Panc1 (cell line): Measurements from ENCODE around the gene PTPN9. TPM values are rescaled to one million over a fixed set of nuclear protein-coding genes. Genes with fewer than 3 reads are reported as not detected.

Source experiments
- ATAC-seq: fragments of 200-7000 bp; cut with Tn5 transposase; 2 replicates; pipeline ENCODE4 v1.9.1; 2020; ENCODE audit warnings: mild to moderate bottlenecking, moderate library complexity
- BruUV-seq: library from RNA; stranded (reverse); fragments of 400-500 nt; replicated peaks from 2 replicates; lab custom pipeline; 2021; lab: Mats Ljungman, UMichigan
- CTCF ChIA-PET: fragments of 300-600 bp; sonication (Branson Sonifier 250); formaldehyde crosslinking; loops from one replicate; lab custom pipeline; 2022; ENCODE audit warnings: antibody characterized with exemption; lab: Charles Lee
- POLR2A ChIA-PET: fragments of 300-600 bp; sonication (Branson Sonifier 250); formaldehyde crosslinking; loops from one replicate; lab custom pipeline; 2022; ENCODE audit warnings: antibody characterized with exemption; lab: Charles Lee
- DNase-seq: peaks from one replicate; pipeline ENCODE4 v3.0.0-alpha.2; 2010; ENCODE audit warnings: low read depth, low spot score
- H3K27ac ChIP-seq: 2 replicates; pipeline ENCODE4 v1.5.1; 2011; ENCODE audit warnings: mild to moderate bottlenecking, low read length, inconsistent platforms
- H3K27me3 ChIP-seq: fragments of 200-500 bp; sonication (Bioruptor generic); 2 replicates; pipeline ENCODE4 v1.6.0; 2014; ENCODE audit warnings: low read length, inconsistent platforms; ENCODE audit not compliant: control insufficient read depth, insufficient read depth
- H3K36me3 ChIP-seq: fragments of 200-500 bp; sonication (Bioruptor generic); 2 replicates; pipeline ENCODE4 v1.5.1; 2014; ENCODE audit warnings: inconsistent platforms, mild to moderate bottlenecking, low read length, moderate library complexity; ENCODE audit not compliant: control insufficient read depth, insufficient read depth
- H3K4me1 ChIP-seq: 2 replicates; pipeline ENCODE4 v1.5.1; 2011; ENCODE audit warnings: inconsistent platforms, mild to moderate bottlenecking, low read length, moderate library complexity; ENCODE audit not compliant: control insufficient read depth, insufficient read depth
- H3K4me3 ChIP-seq, 2 experiments: 2 replicates each; pipeline ENCODE4 v1.5.1; 2011 to 2012; ENCODE audit warnings: low read depth in 2 of 2, low read length in 2 of 2, mild to moderate bottlenecking in 2 of 2, inconsistent platforms in 1 of 2, moderate library complexity in 1 of 2
- H3K9me3 ChIP-seq: fragments of 200-500 bp; sonication (Bioruptor generic); 2 replicates; pipeline ENCODE4 v1.5.1; 2014; ENCODE audit warnings: low read depth, mild to moderate bottlenecking, inconsistent platforms, low read length, moderate library complexity; ENCODE audit not compliant: control insufficient read depth, insufficient read depth
- CTCF ChIP-seq: fragments of 450-650 bp; IDR thresholded peaks from 2 replicates; pipeline ENCODE4 v1.5.1; 2017; ENCODE audit warnings: mild to moderate bottlenecking
- POLR2AphosphoS5 ChIP-seq: IDR thresholded peaks from 2 replicates; pipeline ENCODE4 v1.6.1; 2012; ENCODE audit warnings: mild to moderate bottlenecking, low read depth, low read length, moderate library complexity
- SIN3A ChIP-seq: IDR thresholded peaks from 2 replicates; pipeline ENCODE4 v1.6.1; 2012; ENCODE audit warnings: low read depth, mild to moderate bottlenecking, low read length, moderate library complexity, borderline replicate concordance; ENCODE audit not compliant: insufficient read depth
- TCF7L2 ChIP-seq: IDR thresholded peaks from 2 replicates; pipeline ENCODE4 v1.6.1; 2011; ENCODE audit warnings: mild to moderate bottlenecking, low read depth, low read length, inconsistent platforms
- in situ Hi-C: cut with HindIII; loops from 2 replicates; pipeline ENCODE4 v1.10.0; 2016; ENCODE audit warnings: low sequenced_read_pairs, low pct_unique_long_range_greater_than_20kb
- intact Hi-C: fragments of 100-400 bp; cut with micrococcal nuclease; formaldehyde crosslinking; loops from one replicate; pipeline ENCODE4 v1.10.0; 2022; ENCODE audit not compliant: unreplicated experiment
- total RNA-seq: library from RNA; stranded (reverse); gene quantifications from one replicate; pipeline ENCODE4 v1.2.1, GENCODE V29; 2021; ENCODE audit not compliant: unreplicated experiment
- TF ChIP-seq, protein P1 (sequence below), 2 experiments: IDR thresholded peaks; 2 replicates each; pipeline ENCODE4 v1.6.1; 2011 to 2012; ENCODE audit warnings: low read depth in 2 of 2, control low read depth in 1 of 2, low read length in 1 of 2, mild to moderate bottlenecking in 1 of 2, moderate library complexity in 1 of 2; ENCODE audit not compliant: insufficient read depth in 1 of 2

PTPN9 gene
- total RNA-seq, 1 experiment from 2014 or later: 38.4 TPM

- H3K4me3 ChIP-seq: no peak overlapping the region
- no peaks in the 10 kb centered on the region for H3K27me3 ChIP-seq
- no TSS peak for BruUV-seq
- POLR2A ChIA-PET: no interaction called here
- no peak overlapping the region for H3K27ac ChIP-seq
- DNase-seq (no peak), ATAC-seq (no peak)
- intact Hi-C loops: no loop called here
- in situ Hi-C loops: no loop called here
- peaks cover 9% of the 10 kb centered on the region for H3K36me3 ChIP-seq
- H3K4me1 ChIP-seq: no peaks in the 10 kb centered on the region
- no peaks in the 10 kb centered on the region for H3K9me3 ChIP-seq
- TF ChIP-seq POLR2AphosphoS5 (no peak), SIN3A (no peak), TCF7L2 (no peak), CTCF (no peak)
- TF ChIP-seq, protein P1, sequence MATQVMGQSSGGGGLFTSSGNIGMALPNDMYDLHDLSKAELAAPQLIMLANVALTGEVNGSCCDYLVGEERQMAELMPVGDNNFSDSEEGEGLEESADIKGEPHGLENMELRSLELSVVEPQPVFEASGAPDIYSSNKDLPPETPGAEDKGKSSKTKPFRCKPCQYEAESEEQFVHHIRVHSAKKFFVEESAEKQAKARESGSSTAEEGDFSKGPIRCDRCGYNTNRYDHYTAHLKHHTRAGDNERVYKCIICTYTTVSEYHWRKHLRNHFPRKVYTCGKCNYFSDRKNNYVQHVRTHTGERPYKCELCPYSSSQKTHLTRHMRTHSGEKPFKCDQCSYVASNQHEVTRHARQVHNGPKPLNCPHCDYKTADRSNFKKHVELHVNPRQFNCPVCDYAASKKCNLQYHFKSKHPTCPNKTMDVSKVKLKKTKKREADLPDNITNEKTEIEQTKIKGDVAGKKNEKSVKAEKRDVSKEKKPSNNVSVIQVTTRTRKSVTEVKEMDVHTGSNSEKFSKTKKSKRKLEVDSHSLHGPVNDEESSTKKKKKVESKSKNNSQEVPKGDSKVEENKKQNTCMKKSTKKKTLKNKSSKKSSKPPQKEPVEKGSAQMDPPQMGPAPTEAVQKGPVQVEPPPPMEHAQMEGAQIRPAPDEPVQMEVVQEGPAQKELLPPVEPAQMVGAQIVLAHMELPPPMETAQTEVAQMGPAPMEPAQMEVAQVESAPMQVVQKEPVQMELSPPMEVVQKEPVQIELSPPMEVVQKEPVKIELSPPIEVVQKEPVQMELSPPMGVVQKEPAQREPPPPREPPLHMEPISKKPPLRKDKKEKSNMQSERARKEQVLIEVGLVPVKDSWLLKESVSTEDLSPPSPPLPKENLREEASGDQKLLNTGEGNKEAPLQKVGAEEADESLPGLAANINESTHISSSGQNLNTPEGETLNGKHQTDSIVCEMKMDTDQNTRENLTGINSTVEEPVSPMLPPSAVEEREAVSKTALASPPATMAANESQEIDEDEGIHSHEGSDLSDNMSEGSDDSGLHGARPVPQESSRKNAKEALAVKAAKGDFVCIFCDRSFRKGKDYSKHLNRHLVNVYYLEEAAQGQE (IDR thresholded peaks at IDR 0.05; ENCODE audit: insufficient read depth in 1 of 2, low read depth in 2 of 2, low read length in 1 of 2): no peak
- CTCF ChIA-PET: no interaction called here
These were observed 19.2 kb upstream of the PTPN9 start for GRCh38 chr15:75598361-75598760.

DNA sequence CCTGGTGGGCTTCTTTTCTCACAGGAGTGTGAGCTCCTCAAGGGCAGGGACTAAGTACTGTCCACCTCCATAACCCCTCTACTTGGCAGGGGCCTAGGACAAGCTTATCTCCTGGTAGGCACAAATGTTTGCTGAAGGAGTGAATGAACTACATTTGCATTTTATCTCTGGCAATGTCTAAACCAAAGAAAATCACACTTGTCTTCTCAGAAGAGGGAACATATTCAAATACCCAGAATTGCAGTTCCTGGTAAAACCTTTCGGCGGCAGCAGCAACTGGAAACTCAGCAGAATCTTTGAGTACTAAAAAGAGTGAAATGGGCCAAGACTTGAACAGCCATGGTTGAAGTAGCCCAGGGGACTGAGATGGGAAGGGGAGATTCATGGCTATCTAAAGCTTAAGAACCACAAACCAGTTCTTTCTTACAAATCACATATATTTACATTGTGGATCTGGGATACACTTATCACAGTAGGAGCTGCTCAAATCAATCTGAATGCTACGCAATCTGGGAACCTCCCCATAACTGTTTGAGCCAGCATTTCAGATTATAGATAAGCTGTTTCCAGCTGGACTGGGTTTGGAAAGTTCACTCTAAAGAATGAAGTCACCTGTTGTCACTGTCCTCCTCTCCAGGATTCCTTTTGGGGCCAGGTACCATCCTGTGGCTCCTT lies 18.7 kb upstream of the PTPN9 start:
- BruUV-seq: no TSS peak
- Histone ChIP-seq H3K36me3 (peaks cover 9% of the 10 kb centered on the region), H3K4me3 (no peak overlapping the region), H3K27me3 (no peaks in the 10 kb centered on the region), H3K9me3 (no peaks in the 10 kb centered on the region), H3K4me1 (no peaks in the 10 kb centered on the region), H3K27ac (no peak overlapping the region)
- DNase-seq (no peak), ATAC-seq (no peak)
- TF ChIP-seq TCF7L2 (no peak), SIN3A (no peak), POLR2AphosphoS5 (no peak), CTCF (no peak)
- TF ChIP-seq, protein P1 (IDR thresholded peaks at IDR 0.05; ENCODE audit: insufficient read depth in 1 of 2, low read depth in 2 of 2, low read length in 1 of 2): no peak
- in situ Hi-C loops: no loop called here
- CTCF ChIA-PET: no interaction called here
- POLR2A ChIA-PET: no interaction called here
- intact Hi-C loops: no loop called here
